Psoas muscle (tissue), 8 donors: ENCODE results near the gene AFF3. TPM values are rescaled to one million over a fixed set of nuclear protein-coding genes. Genes with fewer than 3 reads are reported as not detected.

Source experiments
- ATAC-seq, 4 donors: fragments of 200-7000 bp; cut with Tn5 transposase; one replicate each; pipeline ENCODE4 v1.9.1; 2020; ENCODE audit warnings: moderate library complexity in 3 of 4, mild to moderate bottlenecking in 2 of 4
- DNase-seq, 2 donors: peaks; one replicate each; pipeline ENCODE4 v3.0.0-alpha.2; 2020
- H3K27ac ChIP-seq: fragments of 200-600 bp; one replicate; pipeline ENCODE4 v1.8.0; 2022
- H3K27me3 ChIP-seq, 3 donors: fragments of 200-600 bp in 1 of 3; one replicate each; pipeline versions ENCODE4 v1.6.1 to v1.8.0; 2013 to 2022; ENCODE audit warnings: low read length in 2 of 3, mild to moderate bottlenecking in 2 of 3, moderate library complexity in 1 of 3; ENCODE audit not compliant: insufficient read depth in 3 of 3
- H3K36me3 ChIP-seq, 2 donors: fragments of 200-600 bp in 1 of 2; one replicate each; pipeline versions ENCODE4 v1.6.1 to v1.8.0; 2013 to 2022; ENCODE audit warnings: low read depth in 1 of 2, mild to moderate bottlenecking in 1 of 2, moderate library complexity in 1 of 2; ENCODE audit not compliant: insufficient read depth in 1 of 2
- H3K4me1 ChIP-seq: fragments of 200-600 bp; one replicate; pipeline ENCODE4 v1.8.0; 2022
- H3K4me3 ChIP-seq: fragments of 200-600 bp; one replicate; pipeline ENCODE4 v1.8.0; 2022; ENCODE audit warnings: mild to moderate bottlenecking
- H3K9me3 ChIP-seq: fragments of 200-600 bp; one replicate; pipeline ENCODE4 v1.8.0; 2022
- CTCF ChIP-seq: fragments of 200-600 bp; IDR thresholded peaks from one replicate; pipeline ENCODE4 v1.8.0; 2022; ENCODE audit warnings: antibody characterized with exemption
- WGBS, 3 donors: extraction: QIAGEN DNeasy Blood & Tissue Kit; methylation state at CpG; one replicate each; pipeline versions ENCODE4 v1.1.6 to v1.1.7; 2013; 5-methylcytosine and 5-hydroxymethylcytosine counted together
- intact Hi-C, 2 donors: fragments of 100-400 bp; cut with DNase I; formaldehyde crosslinking; loops; one replicate each; pipeline versions ENCODE4 v1.11.0 to v1.14.2; 2022
- polyA plus RNA-seq, 3 donors: library from polyadenylated mRNA; stranded (reverse); fragments of 200-250 nt; gene quantifications; one replicate each; pipeline ENCODE4 v1.2.3, GENCODE V29; 2013
- total RNA-seq, 4 donors: library from RNA; stranded (reverse); fragmentation: NEBNext Ultra II Directional in 2 of 4; extraction: Animal tissue kit (Norgen Biotek cat#: 25700) in 2 of 4; gene quantifications; one replicate each; pipeline versions ENCODE4 v1.2.1 to v1.2.4, GENCODE V29; 2021 to 2023
- donor health status: healthy with polysubstance abuse.
- donor health status: DM: no; HTN: no; CAD: no; lungs with moderate emphysema.
- donor health status: Bipolar disorder and iron deficiency.
- donor health status: healthy.
- donor health status: DM: yes; HTN: yes; CAD: no.
- donor health status: DM: no; HTN: no; CAD: no.
- donor health status: DM: no; HTN: no; CAD: no.
- donor health status: DM: yes; HTN: yes; CAD: no.

AFF3 gene
- total and polyA plus RNA-seq, 7 donors, result 0.08 to 2.9 (median 0.44) TPM

GRCh38 chr2:99898336-99899048 lies 243.9 kb downstream of the AFF3 start:
- intact Hi-C loops, result no loop called here

GRCh38 chr2:99891428-99891780 lies 251.0 kb downstream of the AFF3 start:
- 63 to 86% (median 70%) methylated on average over 7 of the region's 7 CpGs for WGBS, 3 donors
- intact Hi-C loops, result no loop called here
- ATAC-seq (no peak), DNase-seq (no peak)
- Histone ChIP-seq H3K36me3 (no peaks in the 10 kb centered on the region), H3K4me1 (no peaks in the 10 kb centered on the region), H3K4me3 (no peak overlapping the region), H3K27me3 (no peaks in the 10 kb centered on the region), H3K27ac (no peak overlapping the region), H3K9me3 (no peaks in the 10 kb centered on the region)
- no peak for TF ChIP-seq CTCF

More at GRCh38 chr2:99898336-99899048, 243.9 kb downstream of the AFF3 start:
- Histone ChIP-seq H3K9me3 (no peaks in the 10 kb centered on the region), H3K27ac (no peak overlapping the region), H3K4me1 (peaks cover 12% of the 10 kb centered on the region), H3K27me3 (no peaks in the 10 kb centered on the region), H3K36me3 (no peaks in the 10 kb centered on the region), H3K4me3 (no peak overlapping the region)
- TF ChIP-seq CTCF, result no peak
- ATAC-seq (no peak), DNase-seq (no peak)
- 92 to 94% (median 93%) methylated on average over 12 of the region's 12 CpGs for WGBS, 3 donors

- Histone ChIP-seq H3K4me3 (no peak overlapping the region), H3K27me3 (no peaks in the 10 kb centered on the region), H3K9me3 (no peaks in the 10 kb centered on the region), H3K36me3 (no peaks in the 10 kb centered on the region), H3K27ac (no peak overlapping the region), H3K4me1 (no peaks in the 10 kb centered on the region)
- ATAC-seq (no peak), DNase-seq (no peak)
- WGBS, 3 donors, result 87 to 89% (median 88%) methylated on average over 10 of the region's 10 CpGs
- intact Hi-C loops, result no loop called here
- no peak for TF ChIP-seq CTCF
Observed at GRCh38 chr2:99890568-99891427, 251.6 kb downstream of the AFF3 start.

GRCh38 chr2:99888617-99889016 lies 253.8 kb downstream of the AFF3 start:
- intact Hi-C loops, result no loop called here
- no peak for ATAC-seq

More at GRCh38 chr2:99888617-99889016, 253.8 kb downstream of the AFF3 start:
- no peak for DNase-seq
- Histone ChIP-seq H3K9me3 (no peaks in the 10 kb centered on the region), H3K27me3 (no peaks in the 10 kb centered on the region), H3K36me3 (no peaks in the 10 kb centered on the region), H3K4me3 (no peak overlapping the region), H3K27ac (no peak overlapping the region), H3K4me1 (no peaks in the 10 kb centered on the region)
- 59 to 63% (median 62%) methylated on average over 5 of the region's 5 CpGs for WGBS, 3 donors
- no peak for TF ChIP-seq CTCF
